C4-2B (cell line): ENCODE results near the gene IL1RL2.

Experiments used
- CTCF ChIP-seq: fragments of 450-650 bp; conservative IDR thresholded peaks from 2 replicates; pipeline ENCODE4 v1.5.1; 2017; ENCODE audit warnings: mild to moderate bottlenecking
- ZFX ChIP-seq: fragments of 450-650 bp; IDR thresholded peaks from 2 replicates; pipeline ENCODE4 v1.6.1; 2017

DNA sequence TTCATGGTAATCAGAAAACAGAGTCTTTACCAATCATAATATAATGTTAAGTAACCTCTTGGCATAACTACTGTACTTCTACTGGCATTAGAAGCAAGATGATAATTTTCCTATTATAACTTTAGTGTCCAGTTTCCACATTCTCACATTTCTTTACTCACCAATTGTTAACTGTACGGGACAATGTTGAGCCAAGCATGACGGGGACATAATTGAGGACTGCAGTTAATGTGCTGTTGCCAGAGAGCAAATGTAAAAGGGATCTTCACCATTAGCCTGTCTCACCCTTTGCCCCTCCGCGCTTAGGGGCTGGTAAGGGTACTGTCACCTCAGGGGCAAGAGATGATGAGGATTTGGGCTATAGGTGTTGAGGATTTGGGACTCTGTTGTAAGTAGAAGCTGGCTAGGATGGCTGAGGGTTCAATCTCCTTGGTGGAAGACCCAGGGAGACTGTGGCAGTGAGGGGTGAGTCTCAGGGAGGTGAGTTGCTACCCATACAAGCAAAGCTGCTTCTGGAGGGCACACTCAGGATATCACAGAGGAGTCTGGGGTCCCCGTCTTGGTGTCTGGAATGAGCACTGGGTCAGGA, 70.1 kb downstream of the IL1RL2 start:
- TF ChIP-seq CTCF: no peak
- TF ChIP-seq ZFX: no peak
